Colon (tissue), 2 donors: ENCODE measurements around the gene PGGHG.
A peak's percentile ranks its signal among the peaks of the same experiment; 100 is the strongest.

ENCODE experiments used
- FAIRE-seq: peaks from 2 replicates; lab custom pipeline; 2012; peaks lifted over from hg19 to GRCh38; lab: Jason Lieb, UNC
- donor health status: control.
- donor health status: control.

PGGHG gene

DNA sequence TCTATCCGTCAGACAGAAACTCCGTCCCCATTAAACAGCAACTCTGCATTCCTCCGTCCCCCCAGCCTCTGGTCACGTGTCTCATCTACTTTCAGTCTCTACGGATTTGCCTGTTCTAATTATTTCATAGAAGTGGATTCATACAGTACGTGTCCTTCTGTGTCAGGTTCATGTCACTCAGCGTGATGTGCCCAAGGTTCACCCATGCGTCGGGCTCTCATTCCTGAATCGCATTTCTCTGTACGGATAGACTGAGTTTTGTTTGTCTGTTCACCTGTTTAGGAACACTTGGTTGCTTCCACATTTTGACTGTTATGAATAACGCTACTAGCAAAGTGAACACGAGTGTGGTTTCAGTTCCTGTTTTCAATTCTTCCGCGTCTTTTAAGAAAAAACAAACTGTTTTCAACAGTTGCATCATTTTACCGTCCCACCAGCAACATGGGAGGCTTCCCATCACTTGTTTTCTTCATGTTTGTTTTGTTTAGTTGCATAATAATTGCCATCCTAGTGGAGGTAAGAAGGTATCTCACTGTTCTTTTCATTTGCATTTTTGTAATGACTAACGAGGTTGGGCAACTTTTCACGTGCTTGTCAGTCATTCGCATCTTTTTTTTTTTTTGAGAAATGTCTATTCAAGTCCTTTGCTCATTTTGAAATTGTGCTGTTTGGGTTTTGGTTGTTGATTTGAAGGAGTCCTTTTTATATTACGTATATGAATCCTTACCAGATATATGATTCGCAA, 19.6 kb upstream of the PGGHG start:
- FAIRE-seq = peak; percentile 21

DNA sequence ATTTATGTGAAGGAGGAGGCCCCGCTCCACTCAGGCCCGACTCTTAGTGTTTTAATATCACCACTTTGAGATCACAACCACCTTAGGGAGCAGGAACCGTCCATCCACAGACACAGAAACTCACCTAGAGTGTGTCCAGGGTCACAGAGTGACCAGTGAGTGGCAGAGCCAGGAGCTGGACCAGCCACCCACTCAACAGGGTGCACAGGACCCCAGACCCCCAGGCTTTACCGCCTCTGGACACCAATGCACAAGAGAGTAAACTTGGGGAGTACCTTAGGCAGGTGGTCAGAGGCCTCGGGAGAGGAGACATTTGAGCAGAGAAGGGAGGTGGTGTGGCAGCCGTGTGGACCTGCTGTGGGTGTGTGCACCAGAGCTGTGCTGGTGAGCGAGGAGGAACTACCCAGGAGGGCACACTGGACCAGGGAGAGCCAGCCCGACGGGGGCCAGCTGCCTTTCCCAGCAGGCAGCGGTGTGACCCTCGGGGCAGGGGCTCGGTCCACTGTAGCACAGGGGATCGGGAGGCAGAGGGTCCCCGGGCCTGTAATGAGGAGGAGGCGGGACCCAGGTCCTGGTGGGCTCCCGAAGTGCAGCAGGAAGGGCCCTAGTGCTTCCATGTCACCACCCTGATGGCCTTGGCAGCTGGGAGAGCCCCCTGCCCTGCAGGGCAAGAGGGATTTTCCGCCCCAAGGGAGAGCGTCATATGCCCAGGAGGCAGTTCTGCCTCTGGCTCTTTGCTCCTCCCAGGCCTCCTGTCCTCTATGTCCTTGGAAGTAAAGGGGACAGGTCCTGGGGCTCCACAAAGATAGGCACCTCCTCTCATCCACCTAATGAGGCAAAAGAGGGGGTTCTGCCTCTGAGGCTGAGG, 18.2 kb upstream of the PGGHG start:
- FAIRE-seq = no peak

DNA sequence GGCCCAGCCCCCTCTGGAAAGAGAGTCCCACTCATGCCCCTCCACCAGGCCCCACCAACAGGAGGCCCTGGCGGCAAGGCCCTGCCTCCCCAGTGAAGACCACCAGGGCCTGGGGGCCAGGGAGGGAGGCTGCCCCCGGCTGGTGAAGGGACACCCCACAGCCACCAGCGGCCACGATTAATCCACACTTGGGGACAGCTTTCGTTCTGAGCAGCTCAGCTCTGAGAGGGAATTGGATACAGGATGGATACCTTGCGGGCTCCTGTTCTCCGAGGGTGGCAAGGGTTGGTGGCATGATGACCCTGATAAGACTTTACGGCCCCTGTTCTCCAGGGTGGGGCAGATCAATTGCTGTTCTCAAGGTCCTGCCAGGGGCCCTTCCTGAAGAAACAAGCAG, 17.6 kb upstream of the PGGHG start:
- no peak for FAIRE-seq

DNA sequence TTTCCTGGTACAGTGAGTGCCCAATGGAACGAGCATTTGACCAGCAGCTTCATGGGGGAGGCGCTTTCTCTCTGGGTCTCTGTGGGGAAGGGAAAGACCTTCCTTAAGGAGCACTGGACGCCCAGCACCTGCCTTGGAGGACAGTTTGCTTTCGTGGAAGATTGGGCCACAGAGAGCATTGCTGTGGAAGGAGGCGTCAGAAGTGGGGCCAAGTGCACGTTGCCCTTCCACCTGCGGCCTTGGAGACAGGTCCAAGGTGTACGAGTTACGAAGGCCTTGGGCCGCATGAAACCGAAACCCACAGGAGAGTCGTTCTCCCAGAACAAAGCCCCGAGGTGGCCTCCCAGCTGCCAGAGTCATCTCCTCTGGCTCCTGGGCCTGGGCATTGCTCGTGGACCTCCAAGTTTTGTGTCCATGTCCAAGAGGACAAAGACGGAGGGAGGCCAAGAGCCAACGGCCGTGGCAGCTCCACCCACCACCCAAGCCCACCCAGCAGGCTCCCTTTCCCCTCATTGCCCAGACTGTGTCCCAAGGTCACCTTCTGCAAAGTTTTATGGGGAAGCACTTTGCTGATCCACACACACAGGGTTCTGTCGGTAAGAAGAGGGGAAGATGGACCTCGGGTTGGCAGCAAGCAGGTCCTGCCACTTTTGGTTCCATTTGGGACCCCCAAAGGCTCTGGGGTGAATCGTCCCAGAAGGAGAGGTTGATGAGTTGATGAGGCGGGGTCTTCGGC, 16.6 kb upstream of the PGGHG start:
- no peak for FAIRE-seq

DNA sequence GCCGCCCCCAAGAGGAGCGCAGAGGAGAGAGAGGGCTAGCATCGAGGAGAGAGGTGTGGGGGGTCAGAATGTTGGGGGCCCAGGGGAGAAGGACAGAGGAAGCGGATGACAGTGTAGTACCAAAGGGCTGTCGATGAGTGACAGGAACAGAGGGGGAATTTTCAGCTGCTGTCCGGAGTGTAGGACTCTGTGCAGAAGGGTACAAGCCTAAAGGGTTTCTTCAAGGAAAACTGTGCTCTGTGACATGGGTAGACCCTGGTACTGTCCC, 16.1 kb upstream of the PGGHG start:
- FAIRE-seq = no peak

DNA sequence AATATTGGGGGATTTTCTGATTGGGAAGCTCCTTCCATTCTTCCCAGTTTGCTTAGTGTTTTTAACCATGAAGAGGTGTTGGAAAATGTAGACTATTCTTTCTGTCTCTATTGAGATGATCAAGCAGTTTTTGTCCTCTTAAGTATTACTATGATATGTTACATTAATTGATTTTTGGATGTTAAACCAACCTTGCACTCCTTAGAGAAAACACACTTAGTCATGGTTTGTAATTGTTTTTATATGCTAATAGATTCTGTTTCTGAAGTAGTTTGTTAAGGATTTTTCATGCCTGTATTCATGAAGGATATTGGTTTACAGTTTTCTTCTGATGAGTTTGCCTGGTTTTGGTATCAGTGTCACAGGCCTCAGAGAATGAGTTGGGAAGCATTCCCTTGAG, 12.7 kb upstream of the PGGHG start:
- no peak for FAIRE-seq

DNA sequence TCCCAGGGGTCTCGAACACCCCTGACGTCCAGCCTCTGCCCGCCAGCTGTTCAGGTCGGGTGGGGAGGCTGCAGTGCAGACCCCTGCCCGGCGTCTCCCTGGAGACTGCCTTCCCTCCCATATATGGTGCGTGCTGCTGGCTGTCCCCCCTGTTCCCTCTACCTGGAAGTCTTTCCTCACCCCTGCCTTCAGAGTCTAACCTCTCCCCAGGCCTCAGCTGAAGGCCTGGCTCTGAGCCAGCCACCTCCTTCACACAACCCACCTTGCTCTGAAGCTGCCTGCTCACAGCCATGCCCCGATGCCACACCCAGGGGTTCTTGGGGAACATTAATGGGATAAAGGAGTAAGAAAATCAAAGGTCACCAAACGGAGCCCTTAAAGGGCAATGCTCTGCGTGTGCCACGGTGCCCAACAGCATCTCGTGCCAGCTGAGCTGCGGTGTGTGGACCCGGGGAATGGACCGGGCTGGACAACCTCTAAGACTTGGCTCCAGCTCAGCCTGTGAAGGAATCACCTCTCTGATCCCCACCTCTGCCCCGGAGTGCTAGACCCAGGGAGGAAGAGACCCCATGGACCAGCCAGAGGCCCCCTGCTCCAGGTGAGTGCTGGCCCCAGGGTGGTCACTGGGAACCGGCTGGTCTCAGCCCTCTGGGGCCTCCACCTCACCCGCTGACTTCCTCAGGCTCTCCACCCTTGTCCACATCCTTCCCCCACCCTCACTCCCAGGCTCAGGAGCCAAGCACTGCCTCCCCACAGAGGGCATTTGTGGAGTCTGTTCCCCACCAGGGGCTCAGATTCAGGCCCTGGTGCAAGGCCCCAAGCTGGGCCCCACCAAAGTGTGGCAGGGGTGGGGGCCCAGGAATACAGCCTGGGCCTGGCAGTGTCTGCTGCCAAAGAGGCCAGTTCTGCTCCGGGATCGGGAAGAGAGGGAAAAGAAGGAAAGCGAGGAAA, 10.7 kb upstream of the PGGHG start, which contains the start of gene NLRP6:
Gene NLRP6 (plus strand): TSS at position 407 of the 951 bp plus-strand sequence. CDS start 163 bp downstream, at position 570.
- no peak for FAIRE-seq

DNA sequence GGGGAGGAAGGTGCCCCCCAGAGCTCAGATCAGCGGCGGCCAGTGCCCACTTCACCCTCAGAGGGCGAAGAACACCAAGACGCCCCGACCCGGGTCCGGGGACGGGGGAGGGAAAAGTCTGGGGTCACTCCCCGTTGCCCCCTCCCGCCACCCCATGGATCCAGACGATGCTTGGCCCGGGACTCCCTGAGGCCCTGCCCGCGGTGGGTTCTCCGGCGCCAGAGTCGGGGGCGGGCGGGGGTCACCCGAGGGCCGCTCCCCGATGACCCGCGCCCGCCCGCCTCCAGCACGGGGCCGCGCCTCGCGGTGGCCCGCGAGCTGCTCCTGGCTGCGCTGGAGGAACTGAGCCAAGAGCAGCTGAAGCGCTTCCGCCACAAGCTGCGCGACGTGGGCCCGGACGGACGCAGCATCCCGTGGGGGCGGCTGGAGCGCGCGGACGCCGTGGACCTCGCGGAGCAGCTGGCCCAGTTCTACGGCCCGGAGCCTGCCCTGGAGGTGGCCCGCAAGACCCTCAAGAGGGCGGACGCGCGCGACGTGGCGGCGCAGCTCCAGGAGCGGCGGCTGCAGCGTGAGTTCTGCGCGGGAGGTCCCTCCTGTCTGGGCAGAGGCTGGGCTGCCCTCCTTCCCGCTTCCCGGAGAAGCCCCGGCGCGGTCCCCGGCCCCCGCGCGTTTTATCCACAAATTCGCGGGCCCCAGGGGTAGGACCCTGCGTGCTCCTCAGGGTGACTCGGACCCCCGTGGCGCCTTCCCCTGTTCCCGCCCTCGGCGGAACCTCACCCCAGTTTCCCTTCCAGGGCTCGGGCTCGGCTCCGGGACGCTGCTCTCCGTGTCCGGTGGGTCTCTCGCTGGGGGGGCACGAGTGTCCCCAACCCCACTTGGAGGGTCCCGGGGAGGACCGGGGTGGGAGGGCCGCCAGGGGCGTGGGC, 9.6 kb upstream of the PGGHG start:
- no peak for FAIRE-seq

DNA sequence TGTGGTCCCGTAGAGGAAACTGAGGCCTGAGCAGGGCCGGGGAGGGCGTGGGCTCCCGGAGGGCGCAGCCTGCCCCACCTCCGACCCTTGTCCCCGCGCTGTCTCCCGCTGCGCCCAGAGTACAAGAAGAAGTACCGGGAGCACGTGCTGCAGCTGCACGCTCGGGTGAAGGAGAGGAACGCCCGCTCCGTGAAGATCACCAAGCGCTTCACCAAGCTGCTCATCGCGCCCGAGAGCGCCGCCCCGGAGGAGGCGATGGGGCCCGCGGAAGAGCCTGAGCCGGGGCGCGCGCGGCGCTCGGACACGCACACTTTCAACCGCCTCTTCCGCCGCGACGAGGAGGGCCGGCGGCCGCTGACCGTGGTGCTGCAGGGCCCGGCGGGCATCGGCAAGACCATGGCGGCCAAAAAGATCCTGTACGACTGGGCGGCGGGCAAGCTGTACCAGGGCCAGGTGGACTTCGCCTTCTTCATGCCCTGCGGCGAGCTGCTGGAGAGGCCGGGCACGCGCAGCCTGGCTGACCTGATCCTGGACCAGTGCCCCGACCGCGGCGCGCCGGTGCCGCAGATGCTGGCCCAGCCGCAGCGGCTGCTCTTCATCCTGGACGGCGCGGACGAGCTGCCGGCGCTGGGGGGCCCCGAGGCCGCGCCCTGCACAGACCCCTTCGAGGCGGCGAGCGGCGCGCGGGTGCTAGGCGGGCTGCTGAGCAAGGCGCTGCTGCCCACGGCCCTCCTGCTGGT, 8.8 kb upstream of the PGGHG start:
- no peak for FAIRE-seq

DNA sequence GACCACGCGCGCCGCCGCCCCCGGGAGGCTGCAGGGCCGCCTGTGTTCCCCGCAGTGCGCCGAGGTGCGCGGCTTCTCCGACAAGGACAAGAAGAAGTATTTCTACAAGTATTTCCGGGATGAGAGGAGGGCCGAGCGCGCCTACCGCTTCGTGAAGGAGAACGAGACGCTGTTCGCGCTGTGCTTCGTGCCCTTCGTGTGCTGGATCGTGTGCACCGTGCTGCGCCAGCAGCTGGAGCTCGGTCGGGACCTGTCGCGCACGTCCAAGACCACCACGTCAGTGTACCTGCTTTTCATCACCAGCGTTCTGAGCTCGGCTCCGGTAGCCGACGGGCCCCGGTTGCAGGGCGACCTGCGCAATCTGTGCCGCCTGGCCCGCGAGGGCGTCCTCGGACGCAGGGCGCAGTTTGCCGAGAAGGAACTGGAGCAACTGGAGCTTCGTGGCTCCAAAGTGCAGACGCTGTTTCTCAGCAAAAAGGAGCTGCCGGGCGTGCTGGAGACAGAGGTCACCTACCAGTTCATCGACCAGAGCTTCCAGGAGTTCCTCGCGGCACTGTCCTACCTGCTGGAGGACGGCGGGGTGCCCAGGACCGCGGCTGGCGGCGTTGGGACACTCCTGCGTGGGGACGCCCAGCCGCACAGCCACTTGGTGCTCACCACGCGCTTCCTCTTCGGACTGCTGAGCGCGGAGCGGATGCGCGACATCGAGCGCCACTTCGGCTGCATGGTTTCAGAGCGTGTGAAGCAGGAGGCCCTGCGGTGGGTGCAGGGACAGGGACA, 8.0 kb upstream of the PGGHG start:
- no peak for FAIRE-seq

DNA sequence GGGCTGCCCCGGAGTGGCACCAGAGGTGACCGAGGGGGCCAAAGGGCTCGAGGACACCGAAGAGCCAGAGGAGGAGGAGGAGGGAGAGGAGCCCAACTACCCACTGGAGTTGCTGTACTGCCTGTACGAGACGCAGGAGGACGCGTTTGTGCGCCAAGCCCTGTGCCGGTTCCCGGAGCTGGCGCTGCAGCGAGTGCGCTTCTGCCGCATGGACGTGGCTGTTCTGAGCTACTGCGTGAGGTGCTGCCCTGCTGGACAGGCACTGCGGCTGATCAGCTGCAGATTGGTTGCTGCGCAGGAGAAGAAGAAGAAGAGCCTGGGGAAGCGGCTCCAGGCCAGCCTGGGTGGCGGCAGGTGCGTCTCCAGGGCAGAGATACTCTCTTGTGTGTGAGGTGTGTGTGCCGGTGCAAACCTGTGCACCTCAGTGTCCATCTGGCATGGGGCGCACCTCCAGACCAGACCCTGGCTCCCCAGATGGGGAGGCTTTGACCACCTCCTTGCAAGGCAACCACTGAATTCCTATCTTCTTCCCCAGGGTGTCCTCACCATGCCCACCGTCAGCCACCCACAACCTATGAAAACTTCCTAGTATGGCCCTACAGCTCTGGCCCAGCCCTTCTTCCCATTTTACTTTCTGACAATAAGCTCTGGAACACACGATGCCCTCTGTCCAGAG, 7.3 kb upstream of the PGGHG start:
- no peak for FAIRE-seq

DNA sequence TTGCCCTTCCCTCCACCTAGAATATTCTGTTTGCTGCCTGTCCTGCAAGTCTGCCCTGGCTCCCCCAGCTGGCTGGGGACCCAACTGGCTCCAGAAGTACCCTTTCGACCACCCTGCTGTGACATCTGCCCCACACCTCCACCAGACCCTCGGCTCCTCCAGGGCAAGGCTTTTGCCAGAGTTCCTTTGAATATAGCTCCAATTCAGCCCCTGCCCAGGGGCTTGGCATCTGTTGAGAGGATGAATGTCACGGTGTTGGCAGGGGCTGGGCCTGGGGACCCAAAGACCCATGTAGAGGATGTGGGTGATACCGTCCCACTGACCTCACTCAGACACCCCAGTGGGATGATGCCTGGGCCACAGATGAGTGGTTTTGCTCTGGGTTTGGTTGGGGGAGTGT, 6.8 kb upstream of the PGGHG start:
- FAIRE-seq = no peak

DNA sequence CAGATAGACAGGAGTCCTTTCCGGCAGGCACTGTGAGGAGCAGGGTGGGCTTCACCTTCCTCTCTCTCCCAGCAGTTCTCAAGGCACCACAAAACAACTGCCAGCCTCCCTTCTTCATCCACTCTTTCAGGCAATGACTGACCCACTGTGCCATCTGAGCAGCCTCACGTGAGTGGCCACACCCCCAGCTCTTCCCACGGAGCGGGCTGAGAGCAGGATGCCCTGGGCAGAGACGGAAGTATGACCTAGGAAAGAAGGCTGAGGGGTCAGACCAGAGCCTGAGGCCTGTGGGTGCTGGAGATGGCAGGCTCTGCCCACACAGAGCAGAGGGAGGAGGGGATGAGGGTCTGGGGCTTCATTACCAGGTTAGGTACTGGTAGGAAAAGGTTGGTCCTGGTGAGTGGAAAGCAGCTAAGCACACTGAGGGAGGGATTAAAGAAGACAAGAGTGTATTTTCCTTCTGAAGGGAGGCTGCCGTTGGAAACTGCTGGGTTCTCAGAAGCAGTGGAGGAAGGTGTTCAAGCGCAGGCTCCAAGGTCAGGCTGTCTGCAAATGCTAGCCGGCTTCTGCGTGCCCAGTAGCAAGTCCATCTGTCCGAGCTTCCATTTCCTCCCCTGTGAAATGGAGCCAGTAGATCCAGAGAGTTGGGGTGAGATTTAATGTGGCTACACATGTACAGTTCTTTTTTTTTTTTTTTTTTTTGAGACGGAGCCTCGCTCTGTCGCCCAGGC, 6.1 kb upstream of the PGGHG start:
- FAIRE-seq = no peak

DNA sequence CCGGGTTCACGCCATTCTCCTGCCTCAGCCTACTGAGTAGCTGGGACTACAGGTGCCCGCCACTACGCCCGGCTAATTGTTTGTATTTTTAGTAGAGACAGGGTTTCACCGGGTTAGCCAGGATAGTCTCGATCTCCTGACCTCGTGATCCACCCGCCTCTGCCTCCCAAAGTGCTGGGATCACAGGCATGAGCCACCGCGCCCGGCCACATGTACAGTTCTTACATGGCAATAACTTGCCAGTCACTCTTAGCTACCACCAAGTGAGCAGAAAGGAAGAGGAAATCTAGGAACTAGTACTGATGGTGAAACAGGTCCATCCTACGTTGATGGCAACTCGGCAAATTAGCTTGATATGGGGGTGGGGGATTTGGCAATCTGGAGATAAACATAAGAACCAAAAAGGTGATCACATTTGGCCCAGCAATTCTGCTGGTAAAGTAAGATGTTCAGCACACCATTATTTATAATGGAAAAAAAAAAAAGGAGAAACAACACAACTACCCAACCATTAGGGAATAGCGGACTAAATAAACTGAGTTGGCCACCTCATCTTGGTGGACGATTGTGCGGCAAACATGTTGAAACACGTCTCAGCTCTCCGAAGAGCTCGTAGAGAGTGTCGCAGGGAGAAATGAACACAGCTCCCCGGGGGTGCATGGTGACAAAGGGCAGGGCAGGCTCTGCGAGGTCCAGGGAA, 5.4 kb upstream of the PGGHG start:
- FAIRE-seq = no peak

DNA sequence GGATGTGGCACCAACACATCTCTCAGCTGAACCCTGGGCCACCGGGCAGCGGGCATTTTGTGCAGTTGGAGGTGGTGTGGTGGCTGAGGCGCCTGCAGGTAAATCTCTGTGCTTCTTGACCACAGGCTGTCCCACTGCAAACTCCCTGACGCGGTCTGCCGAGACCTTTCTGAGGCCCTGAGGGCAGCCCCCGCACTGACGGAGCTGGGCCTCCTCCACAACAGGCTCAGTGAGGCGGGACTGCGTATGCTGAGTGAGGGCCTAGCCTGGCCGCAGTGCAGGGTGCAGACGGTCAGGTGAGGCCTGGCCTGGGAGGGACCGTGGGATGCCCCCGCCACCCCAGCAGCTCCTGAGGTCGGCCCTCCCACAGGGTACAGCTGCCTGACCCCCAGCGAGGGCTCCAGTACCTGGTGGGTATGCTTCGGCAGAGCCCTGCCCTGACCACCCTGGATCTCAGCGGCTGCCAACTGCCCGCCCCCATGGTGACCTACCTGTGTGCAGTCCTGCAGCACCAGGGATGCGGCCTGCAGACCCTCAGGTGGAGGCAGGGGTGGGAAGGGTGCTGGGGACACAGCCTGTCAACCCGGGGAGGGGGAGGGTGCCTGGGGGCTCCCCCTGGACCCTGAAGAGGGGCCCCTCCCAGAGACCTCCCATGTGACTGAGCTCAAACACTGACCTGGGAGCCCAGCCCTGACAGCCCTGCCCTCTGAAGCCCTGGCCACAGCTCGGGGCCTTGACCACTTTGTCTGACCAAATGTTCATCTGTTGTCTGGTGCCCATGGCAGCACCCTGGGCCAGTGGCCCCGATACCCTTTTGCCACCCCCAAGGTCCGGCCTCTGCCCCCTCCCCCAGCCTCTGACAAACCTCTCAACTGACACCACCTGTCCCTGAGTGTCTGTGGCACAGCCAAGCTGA, 4.6 kb upstream of the PGGHG start:
- no peak for FAIRE-seq
